Astrocyte (in vitro differentiated cells and primary cell): ENCODE data around the gene CST3. TPM values are rescaled to one million over a fixed set of nuclear protein-coding genes. Genes with fewer than 3 reads are reported as not detected.

Experiments
- DNase-seq: peaks from one replicate; pipeline ENCODE4 v3.0.0-alpha.2; 2010; ENCODE audit warnings: low read depth
- FAIRE-seq: peaks from 2 replicates; lab custom pipeline; 2011; peaks lifted over from hg19 to GRCh38; lab: Jason Lieb, UNC
- H2AFZ ChIP-seq: 2 replicates; pipeline ENCODE4 v1.6.0; 2012; ENCODE audit warnings: low read depth, low read length, inconsistent platforms
- H3K27ac ChIP-seq: 2 replicates; pipeline ENCODE4 v1.5.1; 2011; ENCODE audit warnings: low read depth, low read length, inconsistent platforms
- H3K27me3 ChIP-seq: 2 replicates; pipeline ENCODE4 v1.6.0; 2011; ENCODE audit warnings: low read length, inconsistent platforms; ENCODE audit not compliant: insufficient read depth
- H3K36me3 ChIP-seq: 2 replicates; pipeline ENCODE4 v1.5.1; 2011; ENCODE audit warnings: low read length, inconsistent platforms; ENCODE audit not compliant: insufficient read depth
- H3K4me1 ChIP-seq: 2 replicates; pipeline ENCODE4 v1.5.1; 2011; ENCODE audit warnings: low read length, inconsistent platforms; ENCODE audit not compliant: insufficient read depth
- H3K4me2 ChIP-seq: 2 replicates; pipeline ENCODE4 v1.6.0; 2012; ENCODE audit warnings: low read length, inconsistent platforms
- H3K4me3 ChIP-seq: 2 replicates; pipeline ENCODE4 v1.5.1; 2011; ENCODE audit warnings: low read depth, mild to moderate bottlenecking, low read length, inconsistent platforms; ENCODE audit not compliant: insufficient read depth
- H3K79me2 ChIP-seq: 2 replicates; pipeline ENCODE4 v1.6.0; 2012; ENCODE audit warnings: mild to moderate bottlenecking, low read length, inconsistent platforms; ENCODE audit not compliant: insufficient read depth
- H3K9ac ChIP-seq: 2 replicates; pipeline ENCODE4 v1.6.0; 2012; ENCODE audit warnings: mild to moderate bottlenecking, low read length, inconsistent platforms
- H3K9me3 ChIP-seq: 2 replicates; pipeline ENCODE4 v1.5.1; 2012; ENCODE audit warnings: low read depth, mild to moderate bottlenecking, low read length, inconsistent platforms; ENCODE audit not compliant: insufficient read depth
- H4K20me1 ChIP-seq: 2 replicates; pipeline ENCODE4 v1.6.0; 2012; ENCODE audit warnings: low read length, inconsistent platforms; ENCODE audit not compliant: insufficient read depth
- H3K27ac Mint-ChIP-seq: one replicate; pipeline ENCODE4 v1.8.0; 2021; ENCODE audit warnings: mild to moderate bottlenecking, mixed read lengths; ENCODE audit not compliant: unreplicated experiment
- H3K27me3 Mint-ChIP-seq: one replicate; pipeline ENCODE4 v1.8.0; 2021; ENCODE audit warnings: low read depth, mixed read lengths; ENCODE audit not compliant: unreplicated experiment
- H3K36me3 Mint-ChIP-seq: one replicate; pipeline ENCODE4 v1.8.0; 2021; ENCODE audit warnings: low read depth, mixed read lengths; ENCODE audit not compliant: unreplicated experiment
- H3K4me1 Mint-ChIP-seq: one replicate; pipeline ENCODE4 v1.8.0; 2021; ENCODE audit warnings: low read depth, mixed read lengths; ENCODE audit not compliant: unreplicated experiment
- H3K4me3 Mint-ChIP-seq: one replicate; pipeline ENCODE4 v1.8.0; 2021; ENCODE audit warnings: mild to moderate bottlenecking, moderate library complexity, mixed read lengths; ENCODE audit not compliant: unreplicated experiment
- H3K9me3 Mint-ChIP-seq: one replicate; pipeline ENCODE4 v1.8.0; 2021; ENCODE audit warnings: mild to moderate bottlenecking, mixed read lengths; ENCODE audit not compliant: unreplicated experiment
- EZH2 ChIP-seq: IDR thresholded peaks from 2 replicates; pipeline ENCODE4 v1.6.1; 2012; ENCODE audit warnings: mild to moderate bottlenecking, low read length, inconsistent platforms; ENCODE audit not compliant: insufficient read depth
- total RNA-seq: library from RNA; stranded (reverse); gene quantifications from 2 replicates; pipeline ENCODE4 v1.2.1, GENCODE V29; 2021
- TF ChIP-seq, protein P1 (sequence below): IDR thresholded peaks from 2 replicates; pipeline ENCODE4 v1.5.1; 2011; ENCODE audit warnings: low read depth, mild to moderate bottlenecking, inconsistent platforms, low read length, moderate library complexity; ENCODE audit not compliant: insufficient read depth

CST3 gene
- total RNA-seq, 1 donor from 2014 or later: 316 TPM

- Histone ChIP-seq H4K20me1 (no peaks in the 10 kb centered on the region), H2AFZ (peak within 1 kb of the TSS; percentile 37), H3K4me2 (no peak within 1 kb of the TSS), H3K27me3 (peaks cover 6% of the 10 kb centered on the region), H3K9me3 (no peaks in the 10 kb centered on the region), H3K79me2 (no peaks in the 10 kb centered on the region), H3K4me3 (no peak within 1 kb of the TSS), H3K4me1 (no peaks in the 10 kb centered on the region), H3K27ac (no peak within 1 kb of the TSS), H3K36me3 (no peaks in the 10 kb centered on the region), H3K9ac (no peak within 1 kb of the TSS)
- H3K4me1 Mint-ChIP-seq: peaks cover 20% of the 10 kb centered on the region
- H3K36me3 Mint-ChIP-seq: no peaks in the 10 kb centered on the region
- H3K27me3 Mint-ChIP-seq: peaks cover 30% of the 10 kb centered on the region
- no peak within 1 kb of the TSS for H3K4me3 Mint-ChIP-seq
- no peak for TF ChIP-seq EZH2
- TF ChIP-seq, protein P1, sequence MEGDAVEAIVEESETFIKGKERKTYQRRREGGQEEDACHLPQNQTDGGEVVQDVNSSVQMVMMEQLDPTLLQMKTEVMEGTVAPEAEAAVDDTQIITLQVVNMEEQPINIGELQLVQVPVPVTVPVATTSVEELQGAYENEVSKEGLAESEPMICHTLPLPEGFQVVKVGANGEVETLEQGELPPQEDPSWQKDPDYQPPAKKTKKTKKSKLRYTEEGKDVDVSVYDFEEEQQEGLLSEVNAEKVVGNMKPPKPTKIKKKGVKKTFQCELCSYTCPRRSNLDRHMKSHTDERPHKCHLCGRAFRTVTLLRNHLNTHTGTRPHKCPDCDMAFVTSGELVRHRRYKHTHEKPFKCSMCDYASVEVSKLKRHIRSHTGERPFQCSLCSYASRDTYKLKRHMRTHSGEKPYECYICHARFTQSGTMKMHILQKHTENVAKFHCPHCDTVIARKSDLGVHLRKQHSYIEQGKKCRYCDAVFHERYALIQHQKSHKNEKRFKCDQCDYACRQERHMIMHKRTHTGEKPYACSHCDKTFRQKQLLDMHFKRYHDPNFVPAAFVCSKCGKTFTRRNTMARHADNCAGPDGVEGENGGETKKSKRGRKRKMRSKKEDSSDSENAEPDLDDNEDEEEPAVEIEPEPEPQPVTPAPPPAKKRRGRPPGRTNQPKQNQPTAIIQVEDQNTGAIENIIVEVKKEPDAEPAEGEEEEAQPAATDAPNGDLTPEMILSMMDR: no peak
- DNase-seq (no peak), FAIRE-seq (no peak)
- peaks cover 2% of the 10 kb centered on the region for H3K9me3 Mint-ChIP-seq
- peak within 1 kb of the TSS; percentile 73 for H3K27ac Mint-ChIP-seq
Measured at GRCh38 chr20:23605867-23606651, 31.7 kb downstream of the CST3 start, which contains the start of gene CST9. CST9 (minus strand) TSS chr20:23605917; CDS start chr20:23605864, 53 bp downstream.

- TF ChIP-seq EZH2: no peak
- TF ChIP-seq, protein P1: no peak
- Mint-ChIP-seq H3K27ac (no peak overlapping the region), H3K9me3 (peaks cover 2% of the 10 kb centered on the region), H3K4me3 (no peak overlapping the region), H3K27me3 (peaks cover 36% of the 10 kb centered on the region), H3K36me3 (no peaks in the 10 kb centered on the region), H3K4me1 (peaks cover 19% of the 10 kb centered on the region)
- H3K4me1 ChIP-seq: no peaks in the 10 kb centered on the region
- H3K27me3 ChIP-seq: peaks cover 8% of the 10 kb centered on the region
- DNase-seq (no peak), FAIRE-seq (no peak)
- no peaks in the 10 kb centered on the region for H4K20me1 ChIP-seq
- no peak overlapping the region for H3K4me3 ChIP-seq
- no peak overlapping the region for H3K4me2 ChIP-seq
- no peak overlapping the region for H3K27ac ChIP-seq
- no peaks in the 10 kb centered on the region for H3K79me2 ChIP-seq
- H3K9ac ChIP-seq: no peak overlapping the region
- H2AFZ ChIP-seq: no peak overlapping the region
- H3K36me3 ChIP-seq: no peaks in the 10 kb centered on the region
- no peaks in the 10 kb centered on the region for H3K9me3 ChIP-seq
Measured at GRCh38 chr20:23604306-23604705, 33.4 kb downstream of the CST3 start.

GRCh38 chr20:23603321-23603720 is 34.4 kb downstream of the CST3 start:
- no peak overlapping the region for H3K4me3 ChIP-seq
- H3K27me3 Mint-ChIP-seq: peaks cover 37% of the 10 kb centered on the region
- H3K4me1 ChIP-seq: no peaks in the 10 kb centered on the region
- H2AFZ ChIP-seq: no peak overlapping the region
- no peaks in the 10 kb centered on the region for H3K79me2 ChIP-seq
- peaks cover 8% of the 10 kb centered on the region for H3K27me3 ChIP-seq
- peaks cover 2% of the 10 kb centered on the region for H3K9me3 Mint-ChIP-seq
- peaks cover 19% of the 10 kb centered on the region for H3K4me1 Mint-ChIP-seq
- H3K9ac ChIP-seq: no peak overlapping the region
- no peak overlapping the region for H3K27ac ChIP-seq
- H3K9me3 ChIP-seq: no peaks in the 10 kb centered on the region
- H3K36me3 ChIP-seq: no peaks in the 10 kb centered on the region
- H3K4me3 Mint-ChIP-seq: no peak overlapping the region
- TF ChIP-seq EZH2: no peak
- TF ChIP-seq, protein P1: no peak
- DNase-seq: no peak
- H3K27ac Mint-ChIP-seq: no peak overlapping the region
- no peak overlapping the region for H3K4me2 ChIP-seq
- H4K20me1 ChIP-seq: no peaks in the 10 kb centered on the region
- H3K36me3 Mint-ChIP-seq: no peaks in the 10 kb centered on the region
- FAIRE-seq: no peak
